ENCODE data around the gene GPR141.

GRCh38 chr7:37765872-37766525, 82.4 kb downstream of the GPR141 start:
- no peak for TF ChIP-seq TAF1 (IDR thresholded peaks at IDR 0.05; ENCODE audit: low read depth)
- TF ChIP-seq ZBTB7A (IDR thresholded peaks at IDR 0.05; ENCODE audit: low read depth) = no peak
- no peak for TF ChIP-seq RAD21 (IDR thresholded peaks at IDR 0.05; ENCODE audit: low read depth)
- no peak for TF ChIP-seq NFIC (IDR thresholded peaks at IDR 0.05)
